Measurements from ENCODE around the gene RNU6-9. TPM values are rescaled to one million over a fixed set of nuclear protein-coding genes. Genes with fewer than 3 reads are reported as not detected.

Gene RNU6-9
- total and polyA plus RNA-seq, 2 of the 13 experiments (the other 11 are each of a cell fraction or from before 2014, with no cell fraction given): under 0.01 TPM; not detected in 1

GRCh38 chr19:934865-935479 is 41.7 kb downstream of the RNU6-9 start (continued):
- peak; percentile 81 for TF ChIP-seq ZSCAN25 (CRISPR knock-in tag; IDR thresholded peaks at IDR 0.05)
- peak; percentile 90; the same call in 1 of the 2 replicates for TF ChIP-seq NFKB2 (CRISPR knock-in tag; IDR thresholded peaks at IDR 0.05; ENCODE audit: borderline replicate concordance)
- TF ChIP-seq, protein P1, sequence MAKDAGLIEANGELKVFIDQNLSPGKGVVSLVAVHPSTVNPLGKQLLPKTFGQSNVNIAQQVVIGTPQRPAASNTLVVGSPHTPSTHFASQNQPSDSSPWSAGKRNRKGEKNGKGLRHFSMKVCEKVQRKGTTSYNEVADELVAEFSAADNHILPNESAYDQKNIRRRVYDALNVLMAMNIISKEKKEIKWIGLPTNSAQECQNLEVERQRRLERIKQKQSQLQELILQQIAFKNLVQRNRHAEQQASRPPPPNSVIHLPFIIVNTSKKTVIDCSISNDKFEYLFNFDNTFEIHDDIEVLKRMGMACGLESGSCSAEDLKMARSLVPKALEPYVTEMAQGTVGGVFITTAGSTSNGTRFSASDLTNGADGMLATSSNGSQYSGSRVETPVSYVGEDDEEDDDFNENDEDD (CRISPR knock-in tag; IDR thresholded peaks at IDR 0.05; ENCODE audit: borderline replicate concordance): peak; percentile 87; the same call in 1 of the 2 replicates
- TF ChIP-seq RNF2 (conservative IDR thresholded peaks at IDR 0.05; ENCODE audit: low read depth): peak; percentile 82
- peak; percentile 74 for TF ChIP-seq MEIS1 (CRISPR knock-in tag; IDR thresholded peaks at IDR 0.05; ENCODE audit: borderline replicate concordance)
- peak; percentile 82 for TF ChIP-seq ZNF703 (CRISPR knock-in tag; IDR thresholded peaks at IDR 0.05; ENCODE audit: borderline replicate concordance)
- TF ChIP-seq IKZF4 (CRISPR knock-in tag; IDR thresholded peaks at IDR 0.05; ENCODE audit: borderline replicate concordance, low read depth, not compliant biosample characterization): peak; percentile 44
- peak; percentile 80 for TF ChIP-seq ESRRA (CRISPR knock-in tag; IDR thresholded peaks at IDR 0.05; ENCODE audit: low read depth)
- no peak for TF ChIP-seq JUNB (CRISPR knock-in tag; IDR thresholded peaks at IDR 0.05; ENCODE audit: borderline replicate concordance)
- TF ChIP-seq KAT2B (IDR thresholded peaks at IDR 0.05; ENCODE audit: borderline replicate concordance, low read depth, low read length): no peak
- TF ChIP-seq CREB1 (IDR thresholded peaks at IDR 0.05): no peak
- no peak for TF ChIP-seq CREB1 (CRISPR knock-in tag; IDR thresholded peaks at IDR 0.05)
- TF ChIP-seq ZFP90 (CRISPR knock-in tag; IDR thresholded peaks at IDR 0.05; ENCODE audit: borderline replicate concordance): peak; percentile 69; the same call in 1 of the 2 replicates
- TF ChIP-seq NR2F1 (CRISPR knock-in tag; IDR thresholded peaks at IDR 0.05): no peak; a peak in 1 of 4 replicates
- no peak for TF ChIP-seq ZBTB42 (CRISPR knock-in tag; IDR thresholded peaks at IDR 0.05)
- peak; percentile 98 for TF ChIP-seq PHF21A (CRISPR knock-in tag; IDR thresholded peaks at IDR 0.05)
- TF ChIP-seq MAFG (CRISPR knock-in tag; IDR thresholded peaks at IDR 0.05): no peak
- peak; percentile 88 for TF ChIP-seq ZEB1 (IDR thresholded peaks at IDR 0.05; ENCODE audit: insufficient replicate concordance, low read depth)
- peak; percentile 78; the same call in 1 of the 2 replicates for TF ChIP-seq ZNF124 (CRISPR knock-in tag; IDR thresholded peaks at IDR 0.05)
- peak; percentile 39; the same call in 1 of the 2 replicates for TF ChIP-seq KLF15 (CRISPR knock-in tag; IDR thresholded peaks at IDR 0.05; ENCODE audit: borderline replicate concordance)
- TF ChIP-seq, protein P2, sequence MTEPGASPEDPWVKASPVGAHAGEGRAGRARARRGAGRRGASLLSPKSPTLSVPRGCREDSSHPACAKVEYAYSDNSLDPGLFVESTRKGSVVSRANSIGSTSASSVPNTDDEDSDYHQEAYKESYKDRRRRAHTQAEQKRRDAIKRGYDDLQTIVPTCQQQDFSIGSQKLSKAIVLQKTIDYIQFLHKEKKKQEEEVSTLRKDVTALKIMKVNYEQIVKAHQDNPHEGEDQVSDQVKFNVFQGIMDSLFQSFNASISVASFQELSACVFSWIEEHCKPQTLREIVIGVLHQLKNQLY (CRISPR knock-in tag; IDR thresholded peaks at IDR 0.05): peak; percentile 95
- TF ChIP-seq MXI1 (IDR thresholded peaks at IDR 0.05; ENCODE audit: borderline replicate concordance, low read depth, low read length): peak; percentile 98
- TF ChIP-seq ZNF780A (CRISPR knock-in tag; IDR thresholded peaks at IDR 0.05): no peak
- TF ChIP-seq, protein P3, sequence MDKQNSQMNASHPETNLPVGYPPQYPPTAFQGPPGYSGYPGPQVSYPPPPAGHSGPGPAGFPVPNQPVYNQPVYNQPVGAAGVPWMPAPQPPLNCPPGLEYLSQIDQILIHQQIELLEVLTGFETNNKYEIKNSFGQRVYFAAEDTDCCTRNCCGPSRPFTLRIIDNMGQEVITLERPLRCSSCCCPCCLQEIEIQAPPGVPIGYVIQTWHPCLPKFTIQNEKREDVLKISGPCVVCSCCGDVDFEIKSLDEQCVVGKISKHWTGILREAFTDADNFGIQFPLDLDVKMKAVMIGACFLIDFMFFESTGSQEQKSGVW (CRISPR knock-in tag; IDR thresholded peaks at IDR 0.05; ENCODE audit: borderline replicate concordance): peak; percentile 81; the same call in 1 of the 2 replicates
- TF ChIP-seq ELF4 (CRISPR knock-in tag; IDR thresholded peaks at IDR 0.05; ENCODE audit: borderline replicate concordance): no peak
- TF ChIP-seq POLR2G (IDR thresholded peaks at IDR 0.05; ENCODE audit: low read depth, low read length): no peak; the same call in 1 of the 2 replicates
- no peak for TF ChIP-seq THYN1 (CRISPR knock-in tag; IDR thresholded peaks at IDR 0.05; ENCODE audit: borderline replicate concordance, low read depth)

Measured in HepG2 (cell line).